Neutrophil (primary cell): ENCODE results near the gene CNTN4.

Experiments
- H3K27ac ChIP-seq: fragments of 200-600 bp; sonication (generic); 2 replicates; pipeline ENCODE4 v1.5.1; 2016; ENCODE audit warnings: mild to moderate bottlenecking, moderate library complexity
- H3K27me3 ChIP-seq: fragments of 200-600 bp; sonication (generic); 2 replicates; pipeline ENCODE4 v1.6.0; 2016; ENCODE audit warnings: mild to moderate bottlenecking
- H3K36me3 ChIP-seq: fragments of 200-600 bp; sonication (generic); 2 replicates; pipeline ENCODE4 v1.5.1; 2017
- H3K4me1 ChIP-seq, 2 experiments: fragments of 200-600 bp in 1 of 2; sonication (generic) in 1 of 2; 1 replicate in 1 of 2; 2 replicates in 1 of 2; pipeline versions ENCODE4 v1.5.1 to v1.6.1; 2013 to 2016; ENCODE audit warnings: low read depth in 1 of 2, low read length in 1 of 2, mild to moderate bottlenecking in 1 of 2, moderate library complexity in 1 of 2; ENCODE audit not compliant: control insufficient read depth in 1 of 2, insufficient read depth in 1 of 2
- H3K4me3 ChIP-seq, 2 experiments: fragments of 200-600 bp in 1 of 2; sonication (generic) in 1 of 2; 1 replicate in 1 of 2; 2 replicates in 1 of 2; pipeline ENCODE4 v1.5.1; 2013 to 2016; ENCODE audit warnings: low read depth in 1 of 2, low read length in 1 of 2, mild to moderate bottlenecking in 1 of 2, moderate library complexity in 1 of 2
- H3K9me3 ChIP-seq: fragments of 200-600 bp; sonication (generic); 2 replicates; pipeline ENCODE4 v1.5.1; 2016
- CTCF ChIP-seq: fragments of 200-600 bp; sonication (generic); IDR thresholded peaks from 2 replicates; pipeline ENCODE4 v1.5.1; 2016; ENCODE audit warnings: antibody characterized with exemption

Gene CNTN4

GRCh38 chr3:2993736-2994135 lies 895.1 kb downstream of the CNTN4 start:
- no peaks in the 10 kb centered on the region for H3K36me3 ChIP-seq
- H3K4me1 ChIP-seq, result peaks cover 0 to 5% of the 10 kb centered on the region in 2 experiments
- no peak overlapping the region for H3K4me3 ChIP-seq
- H3K27ac ChIP-seq, result no peak overlapping the region
- H3K27me3 ChIP-seq, result no peaks in the 10 kb centered on the region
- no peak for TF ChIP-seq CTCF
- no peaks in the 10 kb centered on the region for H3K9me3 ChIP-seq

- H3K27ac ChIP-seq, result no peak overlapping the region
Observed at GRCh38 chr3:2995195-2995594, 896.5 kb downstream of the CNTN4 start.

DNA sequence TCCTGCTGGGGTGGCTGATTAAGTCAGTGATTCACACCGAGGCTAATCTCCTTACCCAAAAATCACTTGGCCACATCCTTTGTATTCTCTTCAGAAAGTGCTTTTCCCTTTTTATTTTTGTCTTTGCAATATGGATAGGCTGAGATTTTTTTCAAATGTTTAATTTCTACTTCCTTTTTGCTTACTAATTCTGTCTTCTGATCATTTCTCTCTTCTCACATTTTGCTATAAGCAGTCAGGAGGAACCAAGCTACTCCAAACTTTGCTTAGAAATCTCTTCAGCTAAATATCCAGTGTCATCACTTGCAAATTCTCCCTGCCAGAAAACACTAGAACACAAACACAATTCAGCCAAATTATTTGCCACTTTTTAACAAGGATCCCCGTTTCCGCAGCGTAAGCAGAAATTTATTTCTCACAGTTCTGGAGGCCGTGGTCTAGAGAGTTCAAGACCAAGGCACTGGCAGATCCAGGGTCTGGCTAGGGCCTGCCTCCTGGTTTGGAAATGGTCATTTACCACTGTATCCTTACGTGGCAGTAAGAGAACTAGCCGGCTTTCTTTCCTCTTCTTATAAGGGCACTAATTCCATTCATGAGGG lies 906.6 kb downstream of the CNTN4 start:
- Histone ChIP-seq H3K36me3 (no peaks in the 10 kb centered on the region), H3K9me3 (no peaks in the 10 kb centered on the region), H3K4me1 (no peaks in the 10 kb centered on the region), H3K4me3 (no peak overlapping the region), H3K27me3 (no peaks in the 10 kb centered on the region), H3K27ac (no peak overlapping the region)
- no peak for TF ChIP-seq CTCF

More at GRCh38 chr3:2995195-2995594, 896.5 kb downstream of the CNTN4 start:
- no peak for TF ChIP-seq CTCF
- Histone ChIP-seq H3K27me3 (no peaks in the 10 kb centered on the region), H3K9me3 (no peaks in the 10 kb centered on the region), H3K36me3 (no peaks in the 10 kb centered on the region), H3K4me3 (no peak overlapping the region), H3K4me1 (peaks cover 0 to 5% of the 10 kb centered on the region in 2 experiments)

DNA sequence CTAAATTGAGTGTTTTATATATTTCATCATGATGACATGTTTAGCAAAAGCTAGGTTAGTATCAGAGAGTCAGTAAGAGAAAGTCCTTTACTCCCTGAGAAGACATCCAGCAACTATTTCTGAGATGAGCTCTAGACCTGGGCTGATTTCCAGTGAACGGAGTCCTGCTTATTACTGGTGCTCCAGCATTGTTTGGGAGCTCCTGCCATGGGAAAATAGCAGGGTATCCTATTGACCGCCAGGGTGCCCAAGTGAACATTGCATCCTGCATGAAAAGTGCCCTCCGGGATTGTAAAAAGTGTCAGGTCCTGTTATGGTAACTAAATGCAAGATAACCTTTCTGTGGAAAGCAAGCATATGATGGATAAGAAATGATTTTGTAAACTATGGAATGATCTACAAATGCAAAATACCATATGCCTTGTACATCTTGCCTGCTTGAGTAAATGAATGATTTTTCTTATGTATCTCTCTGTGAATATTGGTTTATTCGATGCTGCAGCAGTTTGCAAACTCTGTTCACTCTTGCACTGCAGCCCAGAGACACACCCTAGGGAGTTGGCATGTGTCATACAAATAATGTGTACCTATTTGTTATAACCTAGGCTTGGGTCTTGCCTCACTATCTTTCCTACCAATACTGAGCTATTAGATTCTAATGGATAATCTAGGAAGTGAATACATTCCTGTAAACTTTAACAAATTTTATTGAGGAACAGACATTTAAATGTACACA lies 914.8 kb downstream of the CNTN4 start:
- no peaks in the 10 kb centered on the region for H3K27me3 ChIP-seq
- no peak for TF ChIP-seq CTCF
- H3K36me3 ChIP-seq, result no peaks in the 10 kb centered on the region
- no peak overlapping the region for H3K27ac ChIP-seq
- H3K4me1 ChIP-seq, result no peaks in the 10 kb centered on the region
- H3K4me3 ChIP-seq, result no peak overlapping the region
- no peaks in the 10 kb centered on the region for H3K9me3 ChIP-seq

DNA sequence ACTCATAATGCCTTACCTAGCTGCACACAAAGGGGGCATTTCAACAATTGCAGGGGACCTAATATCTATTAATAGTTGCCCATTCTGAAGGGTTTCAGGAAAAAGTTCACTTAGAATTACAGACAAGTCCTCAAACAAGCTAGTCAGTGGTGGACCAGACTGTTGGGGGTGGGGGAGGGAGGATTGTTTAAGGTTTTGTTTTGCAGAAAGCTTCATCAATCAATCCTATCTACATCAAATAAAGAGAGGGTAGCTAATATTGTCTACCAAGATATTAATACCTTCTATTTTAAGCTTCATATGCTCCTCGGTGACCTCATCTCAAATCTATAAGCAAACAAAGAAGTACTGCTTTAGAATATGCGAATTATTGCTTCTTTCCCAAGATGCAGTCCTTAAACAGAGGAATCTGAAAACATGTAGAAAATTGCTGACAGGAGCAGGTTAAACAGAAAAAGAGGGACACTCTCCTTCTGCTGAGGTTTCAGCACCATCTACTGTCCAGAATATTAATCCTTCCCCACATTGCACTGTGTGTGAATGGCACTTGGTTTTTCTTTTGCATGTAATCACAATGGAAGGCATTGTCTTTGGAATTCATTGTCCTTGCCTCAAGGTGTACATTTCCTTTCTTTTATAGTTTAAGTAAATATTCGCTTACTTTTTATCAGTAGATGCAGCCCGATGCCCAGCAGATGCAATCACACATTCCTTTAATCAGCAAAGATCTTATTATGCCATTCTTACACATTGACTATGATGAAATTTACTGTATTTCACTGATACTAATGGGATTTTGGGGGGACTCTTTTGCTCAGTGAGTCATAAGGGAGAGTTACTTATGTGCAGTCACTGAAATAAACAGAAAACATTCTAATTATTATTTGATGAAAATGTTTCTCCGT lies 916.8 kb downstream of the CNTN4 start:
- TF ChIP-seq CTCF, result no peak
- Histone ChIP-seq H3K9me3 (no peaks in the 10 kb centered on the region), H3K4me1 (no peaks in the 10 kb centered on the region), H3K27ac (no peak overlapping the region), H3K36me3 (no peaks in the 10 kb centered on the region), H3K27me3 (no peaks in the 10 kb centered on the region), H3K4me3 (no peak overlapping the region)
